Fibroblast of skin of right quadriceps (primary cell): ENCODE measurements around the gene NT5C.
"Not testable (repeated sequence)": the region's sequence is repeated elsewhere in the genome, so short reads cannot be mapped to it uniquely, and the experiment has no call there.

ENCODE experiments used
- DNase-seq: peaks from one replicate; pipeline ENCODE4 v3.0.0-alpha.2; 2013

The NT5C gene

DNA sequence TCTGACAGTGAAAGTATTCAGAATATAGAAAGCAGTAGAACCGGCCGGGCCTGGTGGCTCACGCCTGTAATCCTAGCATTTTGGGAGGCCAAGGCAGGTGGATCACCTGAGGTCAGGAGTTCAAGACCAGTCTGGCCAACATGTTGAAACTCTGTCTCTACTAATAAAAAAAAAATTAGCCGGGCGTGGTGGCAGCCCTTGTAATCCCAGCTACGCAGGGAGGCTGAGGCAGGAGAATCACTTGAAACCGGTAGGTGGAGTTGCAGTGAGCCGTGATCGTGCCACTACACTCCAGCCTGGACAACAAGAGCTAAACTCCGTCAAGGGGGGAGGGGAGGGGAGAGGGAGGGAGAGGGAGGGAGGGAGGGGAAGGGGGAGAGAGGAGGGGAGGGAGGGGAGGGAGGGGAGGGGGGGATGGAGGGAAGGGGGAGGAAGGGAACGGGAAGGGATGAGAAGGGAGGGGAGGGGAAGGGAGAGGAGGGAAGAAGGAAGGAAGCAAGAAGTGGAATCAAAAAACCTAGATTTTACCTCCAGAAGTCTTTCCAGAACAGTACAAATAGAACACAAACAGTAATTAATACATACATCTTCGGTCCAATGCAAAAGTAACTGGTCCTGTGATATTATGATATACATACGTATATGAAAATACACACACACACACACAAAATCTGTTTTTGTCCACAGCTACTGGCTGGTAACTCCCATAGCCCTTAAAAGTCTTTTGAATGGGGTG, 10.9 kb upstream of the NT5C start:
- DNase-seq = no peak

DNA sequence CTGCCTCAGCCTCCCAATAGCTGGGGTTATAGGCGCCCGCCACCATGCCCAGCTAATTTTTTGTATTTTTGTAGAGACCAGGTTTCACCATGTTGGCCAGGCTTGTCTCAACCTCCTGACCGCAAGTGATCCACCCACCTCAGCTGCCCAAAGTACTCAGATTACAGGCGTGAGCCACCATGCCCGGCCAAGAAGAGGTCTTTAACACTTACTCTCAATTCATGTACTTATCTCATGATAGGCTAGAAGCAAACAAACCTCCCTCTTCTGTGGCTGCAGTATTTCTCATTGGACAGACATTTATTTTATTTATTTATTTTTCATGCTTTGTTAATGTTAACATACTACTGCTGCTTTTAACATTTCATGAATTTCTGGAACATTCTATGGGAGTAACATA, 7.0 kb upstream of the NT5C start:
- no peak for DNase-seq

DNA sequence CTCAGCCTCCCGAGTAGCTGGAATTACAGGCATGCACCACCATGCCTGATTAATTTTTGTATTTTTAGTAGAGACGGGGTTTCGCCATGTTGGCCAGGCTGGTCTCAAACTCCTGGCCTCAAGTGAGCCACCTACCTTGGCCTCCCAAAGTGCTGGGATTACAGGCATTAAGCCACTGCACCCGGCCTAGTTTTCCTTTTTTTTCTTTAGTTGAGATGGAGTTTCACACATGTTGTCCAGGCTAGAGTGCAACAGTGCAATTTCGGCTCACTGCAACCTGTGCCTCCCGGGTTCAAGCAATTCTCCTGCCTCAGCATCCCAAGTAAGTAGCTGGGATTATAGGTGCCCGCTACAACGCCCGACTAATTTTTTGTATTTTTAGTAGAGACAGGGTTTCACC, 6.2 kb upstream of the NT5C start:
- DNase-seq = not testable (repeated sequence)

DNA sequence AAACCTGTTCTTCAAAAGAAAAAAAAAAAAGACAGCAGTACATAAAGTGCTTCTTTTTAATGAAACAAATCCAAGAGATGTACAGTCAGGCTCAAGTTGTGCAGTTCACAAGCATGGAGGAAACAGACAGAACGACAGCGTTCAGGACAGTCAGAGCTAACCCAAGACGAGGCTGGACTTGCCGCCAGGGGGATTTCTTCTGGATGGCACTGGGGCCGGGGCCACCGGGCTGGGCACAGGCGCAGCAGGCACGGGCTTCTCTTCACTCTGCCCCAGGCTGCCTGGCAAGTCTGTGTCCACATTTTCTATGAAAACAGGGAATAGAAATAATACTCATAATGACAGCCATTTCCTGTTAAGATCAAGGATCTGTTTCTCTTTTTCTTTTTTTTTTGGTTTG, 4.4 kb upstream of the NT5C start:
- no peak for DNase-seq

DNA sequence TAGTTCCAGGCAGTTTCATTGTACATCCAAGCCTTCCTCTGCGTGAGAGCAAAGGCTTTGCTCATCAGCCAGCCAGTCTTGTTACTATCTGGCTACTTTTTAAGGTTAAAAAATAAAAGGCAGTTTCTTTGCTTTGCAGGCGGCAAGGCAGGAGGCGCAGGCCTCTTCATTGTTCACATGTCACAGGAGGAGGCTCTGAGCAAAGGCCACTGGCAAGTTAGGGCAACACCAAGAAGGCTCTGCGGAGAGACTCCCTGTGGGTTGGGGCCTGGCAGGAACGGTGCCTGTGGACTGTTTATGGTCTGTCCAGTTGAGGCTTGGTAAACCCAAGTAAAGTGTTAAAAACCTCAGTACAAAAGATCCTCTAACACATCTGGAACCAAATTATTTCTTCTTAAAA, 3.9 kb upstream of the NT5C start:
- DNase-seq = no peak

DNA sequence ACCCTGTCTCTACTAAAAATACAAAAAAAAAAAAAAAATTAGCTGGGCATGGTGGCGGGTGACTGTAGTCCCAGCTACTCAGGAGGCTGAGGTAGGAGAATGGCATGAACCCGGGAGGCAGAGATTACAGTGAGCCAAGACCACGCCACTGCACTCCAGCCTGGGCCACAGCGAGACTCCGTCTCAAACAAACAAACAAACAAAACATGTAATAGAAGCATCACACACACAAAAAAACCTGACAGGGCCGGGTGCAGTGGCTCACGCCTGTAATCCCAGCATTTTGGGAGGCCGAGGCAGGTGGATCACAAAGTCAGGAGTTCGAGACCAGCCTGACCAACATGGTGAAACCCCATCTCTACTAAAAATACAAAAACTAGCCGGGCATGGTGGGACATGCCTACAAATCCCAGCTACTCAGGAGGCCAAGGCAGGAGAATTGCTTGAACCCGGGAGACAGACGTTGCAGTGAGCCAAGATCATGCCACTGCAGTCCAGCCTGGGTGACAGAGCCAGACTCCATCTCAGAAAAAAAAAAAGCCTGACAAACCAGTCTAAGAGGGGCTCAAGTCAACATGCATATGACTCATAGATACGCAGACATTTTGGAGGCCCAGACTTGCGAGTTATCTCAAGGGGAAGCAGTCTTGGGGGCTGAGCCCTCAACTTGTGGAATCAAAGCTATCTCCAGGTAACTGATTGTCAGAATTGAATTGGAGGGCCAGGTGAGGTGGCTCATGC, 2.2 kb upstream of the NT5C start:
- DNase-seq = not testable (repeated sequence)

DNA sequence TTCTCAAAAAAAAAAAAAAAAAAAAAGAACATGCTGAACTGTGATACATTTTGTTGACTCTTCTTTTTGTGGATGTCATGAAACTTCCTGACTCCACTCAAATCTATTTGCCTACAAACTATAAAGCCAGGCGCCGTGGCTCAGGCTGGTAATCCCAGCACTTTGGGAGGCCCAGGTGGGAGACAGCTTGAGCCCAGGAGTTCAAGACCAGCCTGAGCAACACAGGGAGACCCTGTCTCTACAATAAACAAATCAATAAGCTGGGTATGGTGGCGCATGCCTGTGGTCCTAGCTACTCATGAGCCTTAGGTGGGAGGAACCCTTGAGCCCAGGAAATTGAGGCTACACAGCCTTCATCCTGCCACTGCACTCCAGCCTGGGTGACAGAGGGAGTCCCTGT, 1.5 kb upstream of the NT5C start:
- no peak for DNase-seq

DNA sequence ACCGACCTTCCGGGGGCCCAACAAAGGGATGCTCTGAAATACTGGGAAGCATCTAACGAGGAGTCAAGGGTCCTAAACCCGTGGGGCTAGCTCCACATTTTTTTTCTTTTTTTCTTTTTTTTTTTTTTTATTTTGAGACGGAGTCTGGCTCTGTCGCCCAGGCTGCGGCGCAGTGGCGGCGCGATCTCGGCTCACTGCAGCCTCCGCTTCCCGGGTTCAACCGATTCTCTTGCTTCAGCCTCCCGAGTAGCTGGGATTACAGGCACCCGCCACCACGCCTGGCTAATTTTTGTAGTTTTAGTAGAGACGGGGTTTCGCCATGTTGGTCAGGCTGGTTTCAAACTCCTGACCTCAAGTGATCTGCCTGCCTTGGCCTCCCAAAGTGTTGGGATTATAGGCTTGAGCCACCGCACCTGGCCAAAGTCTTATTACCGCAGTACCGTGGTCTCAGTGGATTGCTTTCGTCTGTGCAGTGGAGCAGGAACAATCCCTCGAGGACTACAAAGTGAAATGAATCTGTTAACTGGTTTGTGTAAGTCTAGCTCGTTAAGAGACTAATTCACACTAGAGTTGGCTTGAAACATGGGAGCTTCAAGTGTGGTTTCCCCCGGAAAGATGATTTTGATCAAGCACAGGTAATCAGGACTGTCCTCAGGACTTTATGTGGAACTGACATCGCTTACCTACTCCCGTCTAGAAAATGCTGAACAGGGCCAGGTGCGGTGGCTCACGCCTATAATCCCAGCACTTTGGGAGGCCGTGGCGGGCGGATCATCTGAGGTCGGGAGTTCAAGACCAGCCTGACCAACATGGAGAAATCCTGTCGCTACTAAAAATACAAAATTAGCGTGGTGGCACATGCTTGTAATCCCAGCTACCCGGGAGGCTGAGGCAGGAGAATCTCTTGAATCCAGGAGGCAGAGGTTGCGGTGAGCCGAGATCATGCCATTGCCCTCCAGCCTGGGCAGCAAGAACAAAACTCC, 767 bp upstream of the NT5C start:
- DNase-seq = not testable (repeated sequence)

DNA sequence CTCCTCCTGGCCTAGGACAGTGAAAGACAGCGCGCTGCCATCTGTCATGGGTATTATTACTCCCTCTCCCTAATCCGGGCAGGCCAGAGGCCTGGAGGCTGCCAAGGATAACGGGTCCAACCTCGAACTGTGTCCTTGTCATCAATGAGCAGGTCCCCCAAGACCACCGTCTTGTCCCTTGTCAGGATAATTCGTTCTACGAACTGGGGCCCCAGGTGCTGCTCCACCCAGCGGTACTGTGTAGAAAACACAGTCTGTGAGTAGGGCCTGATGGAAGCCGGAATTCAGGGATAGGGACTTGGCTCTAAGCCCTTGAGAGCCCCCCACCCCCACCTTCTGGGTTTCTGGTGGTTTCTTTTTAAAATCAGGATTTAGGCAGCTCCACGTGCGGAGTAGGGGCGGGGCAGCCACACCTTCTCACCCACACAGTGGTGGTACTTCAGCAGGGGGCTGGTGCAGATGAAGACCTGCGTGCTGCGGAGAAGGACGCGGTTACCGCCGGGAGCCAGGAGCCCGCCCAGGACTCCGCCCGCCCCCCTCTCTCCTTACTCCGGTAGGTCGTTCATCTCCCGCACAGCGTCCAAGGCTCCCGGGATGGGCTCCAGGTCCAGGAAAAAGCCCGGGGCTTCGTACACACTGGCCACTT, 787 bp downstream of the NT5C start:
- peak; percentile 72 for DNase-seq

DNA sequence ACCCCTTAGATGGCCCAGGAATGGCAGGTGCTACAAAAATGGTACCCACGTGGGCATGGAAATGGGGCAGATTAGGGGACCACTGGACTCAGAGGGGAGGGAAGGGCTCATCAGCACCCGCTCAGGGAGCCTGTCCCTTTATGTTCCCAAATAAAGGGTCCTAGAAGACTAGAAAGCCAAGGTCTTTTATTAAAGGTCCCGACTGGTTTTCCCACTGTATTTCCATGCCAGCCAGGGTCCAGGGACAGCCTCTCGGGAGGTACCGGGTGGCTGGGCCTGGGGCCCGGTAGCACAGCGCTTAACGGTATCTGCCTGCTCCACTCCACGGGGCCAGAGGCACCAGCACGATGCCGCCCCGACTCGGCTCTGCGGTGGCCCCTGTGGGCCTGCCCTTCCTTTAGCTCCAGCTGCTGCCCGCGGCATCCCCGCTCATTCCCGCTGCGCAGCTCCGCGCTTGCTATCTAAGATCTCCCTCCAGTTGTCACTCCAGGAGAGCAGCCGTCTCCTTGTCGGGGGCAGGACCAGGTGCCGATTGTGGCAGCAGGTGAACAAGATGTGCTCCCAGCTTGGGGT, 1.4 kb downstream of the NT5C start:
- no peak for DNase-seq

DNA sequence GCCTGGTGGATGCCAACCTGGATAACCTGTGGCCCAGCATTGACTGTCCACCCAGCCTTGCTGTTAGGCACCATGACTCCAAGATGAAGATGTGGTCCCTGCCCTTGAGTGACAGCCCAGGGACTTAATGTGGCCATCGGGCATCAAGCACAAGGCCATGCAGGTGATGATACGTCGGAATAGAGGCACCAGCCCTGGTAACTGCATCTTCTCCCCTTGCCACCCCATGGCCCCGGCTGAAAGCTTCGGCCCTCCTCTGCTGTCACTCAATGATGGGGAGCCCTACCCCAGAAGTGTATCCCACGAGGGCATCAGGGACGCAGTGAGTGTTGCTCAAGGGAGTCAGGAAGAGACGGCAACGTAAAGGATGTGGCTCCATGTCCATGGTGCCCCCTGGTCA, 2.0 kb downstream of the NT5C start:
- DNase-seq = no peak

DNA sequence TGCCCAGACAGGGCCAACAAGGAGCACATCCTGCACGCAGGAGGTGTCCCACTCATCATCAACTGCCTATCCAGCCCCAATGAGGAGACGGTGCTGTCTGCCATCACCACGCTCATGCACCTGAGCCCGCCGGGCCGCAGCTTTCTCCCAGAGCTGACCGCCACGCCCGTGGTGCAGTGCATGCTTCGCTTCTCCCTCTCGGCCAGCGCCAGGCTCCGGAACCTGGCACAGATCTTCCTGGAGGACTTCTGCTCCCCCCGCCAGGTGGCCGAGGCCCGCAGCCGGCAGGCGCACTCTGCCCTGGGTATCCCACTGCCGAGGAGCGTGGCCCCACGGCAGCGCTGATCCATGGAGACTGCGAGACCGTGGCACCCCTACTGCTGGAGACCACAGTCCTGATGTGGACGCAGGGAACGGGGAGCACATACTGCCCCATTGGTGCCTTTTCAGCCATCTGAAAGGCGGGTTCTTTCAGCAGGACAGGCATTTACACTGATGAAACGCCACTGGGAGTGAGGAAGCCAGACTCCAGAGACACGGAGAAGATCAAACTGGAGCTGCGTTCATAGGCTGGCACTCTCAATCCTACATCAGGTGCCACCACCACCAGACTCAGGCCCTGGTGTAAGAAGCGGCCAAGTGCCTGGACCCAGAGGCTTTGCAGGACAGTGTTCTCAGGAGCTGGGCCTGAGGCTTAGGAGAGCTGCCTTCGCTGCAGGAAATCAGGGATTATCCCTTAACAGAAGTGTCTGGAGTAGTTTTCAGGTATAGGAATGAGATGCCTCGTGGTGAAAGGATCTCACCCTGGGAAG, 2.6 kb downstream of the NT5C start:
- no peak for DNase-seq

DNA sequence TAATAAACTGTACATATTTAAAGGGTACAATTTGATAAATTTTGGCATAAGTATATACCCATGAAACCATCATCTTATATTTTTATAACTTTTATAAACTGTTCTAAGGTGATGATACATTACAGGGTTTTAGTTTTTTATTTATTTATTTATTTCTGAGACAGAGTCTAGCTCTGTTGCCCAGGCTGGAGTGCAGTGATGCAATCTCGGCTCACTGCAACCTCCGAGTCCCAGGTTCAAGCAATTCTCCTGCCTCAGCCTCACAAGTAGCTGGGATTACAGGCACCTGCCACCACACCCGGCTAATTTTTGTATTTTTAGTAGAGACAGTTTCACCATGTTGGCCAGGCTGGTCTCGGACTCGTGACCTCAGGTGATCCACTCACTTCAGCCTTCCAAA, 3.6 kb downstream of the NT5C start:
- DNase-seq = not testable (repeated sequence)

DNA sequence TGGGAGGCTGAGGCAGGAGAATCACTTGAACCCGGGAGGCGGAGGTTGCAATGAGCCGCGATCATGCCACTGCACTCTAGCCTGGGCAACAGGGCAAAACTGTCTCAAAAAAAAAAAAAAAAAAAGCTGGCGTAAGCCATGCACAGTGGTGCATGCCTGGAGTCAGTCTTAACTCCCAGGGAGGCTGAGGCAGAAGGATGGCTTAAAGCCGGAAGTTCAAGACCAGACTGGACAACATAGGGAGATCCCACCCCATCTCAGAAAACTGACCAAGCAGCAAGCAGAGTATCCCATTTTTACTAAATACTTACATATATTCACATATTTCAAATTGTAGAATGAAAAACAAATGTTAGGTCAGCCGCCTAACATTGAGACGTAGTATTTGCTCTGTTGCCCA, 4.6 kb downstream of the NT5C start:
- no peak for DNase-seq

DNA sequence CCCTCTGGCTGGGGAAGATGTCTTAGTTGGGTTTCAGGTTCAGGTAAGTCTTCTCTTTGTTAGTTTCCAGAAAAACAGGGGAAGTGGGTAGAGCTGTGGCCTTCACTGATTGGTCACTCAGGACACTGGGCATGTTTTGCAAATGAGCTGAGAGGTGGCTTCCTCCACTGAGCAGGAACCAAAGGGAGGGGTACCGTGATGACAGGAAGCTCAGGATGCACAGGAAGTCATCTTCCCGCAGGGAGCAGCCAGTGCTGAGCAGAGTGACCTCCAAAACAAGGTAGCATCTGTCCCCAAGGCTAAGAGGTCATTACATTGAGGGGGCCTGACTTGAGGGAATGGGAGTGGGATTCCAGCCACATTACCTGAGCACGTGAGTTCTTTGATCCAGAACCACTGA, 5.6 kb downstream of the NT5C start:
- DNase-seq = no peak

DNA sequence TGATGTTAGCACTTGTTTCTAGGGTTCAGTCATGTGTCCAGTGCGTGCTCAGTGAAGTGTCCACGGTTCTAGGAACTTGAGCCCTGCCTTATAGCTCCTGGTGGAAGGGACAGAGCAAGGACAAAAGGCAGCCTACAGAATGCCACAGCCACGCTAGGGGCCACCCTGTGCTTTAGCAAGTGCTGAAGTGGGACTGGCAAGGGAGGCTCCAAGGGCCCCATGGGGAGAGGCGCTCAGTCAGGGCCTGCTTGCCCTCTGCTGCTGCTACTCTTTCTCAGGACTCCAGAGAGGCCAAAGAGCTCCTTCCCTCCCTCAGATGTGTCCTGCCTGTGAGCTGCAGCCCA, 6.8 kb downstream of the NT5C start:
- DNase-seq = no peak

DNA sequence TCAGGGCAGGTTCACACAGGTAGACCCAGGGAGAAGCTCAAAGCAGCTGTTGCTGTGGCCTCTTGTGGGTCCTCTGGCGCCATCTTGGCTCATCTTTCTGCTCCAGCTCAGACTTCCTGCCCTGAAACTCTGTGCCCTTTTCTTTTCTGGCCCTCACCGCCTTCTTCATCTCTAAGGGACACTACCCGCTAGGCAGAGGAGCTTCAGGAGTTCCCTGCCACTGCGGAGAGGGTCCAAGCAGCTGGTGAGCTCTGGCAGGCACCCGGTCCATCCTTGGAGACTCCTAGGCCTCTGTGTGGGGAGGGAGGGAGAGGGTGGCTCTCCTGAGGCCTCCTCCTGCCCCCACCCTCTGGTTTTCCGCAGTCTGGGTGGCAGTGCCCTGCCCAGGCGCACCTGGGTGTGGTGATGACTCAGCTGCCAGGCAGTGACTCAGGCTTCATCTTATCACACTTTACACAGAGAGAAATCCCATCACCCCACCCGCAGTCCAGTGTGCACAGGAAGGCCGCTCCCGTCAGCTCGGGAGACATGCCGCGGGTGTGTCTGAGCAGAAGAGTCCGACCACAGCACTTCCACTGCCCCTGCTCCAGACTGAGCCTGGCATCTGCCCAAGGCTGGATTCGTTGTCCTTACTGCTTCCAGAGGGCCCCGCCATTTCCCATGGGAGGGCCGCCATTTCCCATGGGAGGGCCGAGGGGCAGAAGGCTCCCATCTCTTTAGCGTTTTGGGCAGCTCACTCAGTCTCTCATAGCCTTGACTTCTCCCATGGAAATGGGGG, 7.3 kb downstream of the NT5C start:
- DNase-seq = peak; percentile 22

DNA sequence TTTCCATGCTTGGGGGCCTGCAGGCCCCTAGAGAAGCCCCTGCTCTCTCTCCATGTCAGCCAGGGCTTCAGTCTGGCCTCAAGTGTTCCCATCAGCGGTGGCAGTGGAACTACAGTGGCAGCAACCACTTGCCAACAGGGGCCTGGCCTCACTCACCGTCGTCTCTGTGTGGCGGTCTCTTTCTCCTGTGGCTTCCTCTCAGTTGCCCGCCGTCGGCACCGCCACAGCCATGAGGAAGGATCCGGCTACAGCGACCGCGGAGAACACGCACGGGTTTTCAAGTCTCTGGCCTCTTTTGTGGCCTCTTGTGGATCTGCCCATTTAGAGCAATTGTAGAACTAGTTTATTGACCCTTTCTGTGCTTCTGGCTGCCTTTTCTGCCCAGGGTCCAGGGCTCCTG, 13.2 kb downstream of the NT5C start:
- DNase-seq = no peak

DNA sequence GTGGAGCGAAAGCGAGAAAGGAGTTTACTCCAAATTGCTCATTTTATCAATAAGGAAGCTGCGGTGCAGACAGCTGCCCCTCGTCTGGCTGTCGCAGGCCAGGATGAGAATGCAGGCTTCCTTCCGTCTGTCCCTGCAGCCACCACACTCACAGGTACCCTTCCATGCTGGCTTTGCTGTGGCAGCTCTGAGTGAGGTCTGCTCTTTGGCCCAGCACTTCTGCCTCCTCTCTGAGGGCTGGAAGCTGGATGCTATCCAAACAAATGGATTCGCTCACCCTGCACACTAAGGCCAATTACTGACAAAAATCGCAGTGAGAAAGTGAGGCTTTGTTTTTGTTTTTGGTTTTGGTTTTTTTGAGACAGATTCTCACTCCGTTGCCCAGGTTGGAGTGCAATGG, 14.8 kb downstream of the NT5C start:
- no peak for DNase-seq

DNA sequence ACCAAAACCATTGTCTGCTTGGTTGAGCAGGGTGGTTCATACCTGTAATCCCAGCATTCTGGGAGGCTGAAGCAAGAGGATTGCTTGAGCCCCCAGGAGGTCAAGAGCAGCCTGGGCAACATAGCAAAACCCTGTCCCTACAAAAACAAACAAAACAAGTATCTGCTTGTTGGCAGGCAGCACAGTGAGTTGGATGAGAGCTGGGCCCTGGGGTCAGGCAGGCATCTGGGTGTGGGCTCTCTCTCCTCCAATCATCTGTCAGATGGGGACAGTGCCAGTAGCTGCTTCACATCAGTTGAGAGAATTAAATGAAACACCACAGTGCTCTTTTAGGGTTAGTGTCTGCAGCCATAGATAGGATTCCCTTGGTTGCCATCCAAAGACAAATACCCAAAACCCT, 16.0 kb downstream of the NT5C start:
- no peak for DNase-seq
